KG1 (cell line): ENCODE measurements around the gene MYO5B.

ENCODE experiments used
- DNase-seq: peaks from one replicate; lab custom pipeline; 2025; lab: John Stamatoyannopoulos, UW

Gene MYO5B

DNA sequence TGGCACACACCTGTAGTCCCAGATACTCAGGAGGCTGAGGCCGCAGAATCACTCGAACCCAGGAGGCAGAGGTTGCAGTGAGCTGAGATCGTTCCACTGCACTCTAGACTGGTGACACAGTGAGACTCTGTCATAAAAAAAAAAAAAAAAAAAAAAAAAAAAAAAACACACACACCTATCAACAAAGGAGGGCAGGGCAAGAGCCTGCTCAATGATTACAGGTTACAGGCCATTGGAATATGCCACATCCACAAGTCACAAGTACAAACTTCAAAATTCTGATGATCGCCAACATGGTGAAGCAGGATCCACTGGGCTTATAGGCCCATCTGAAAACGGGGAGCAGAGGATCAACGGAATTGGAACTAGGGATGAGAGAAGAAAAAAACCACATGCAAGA lies 6.3 kb downstream of the MYO5B start:
- DNase-seq: no peak

DNA sequence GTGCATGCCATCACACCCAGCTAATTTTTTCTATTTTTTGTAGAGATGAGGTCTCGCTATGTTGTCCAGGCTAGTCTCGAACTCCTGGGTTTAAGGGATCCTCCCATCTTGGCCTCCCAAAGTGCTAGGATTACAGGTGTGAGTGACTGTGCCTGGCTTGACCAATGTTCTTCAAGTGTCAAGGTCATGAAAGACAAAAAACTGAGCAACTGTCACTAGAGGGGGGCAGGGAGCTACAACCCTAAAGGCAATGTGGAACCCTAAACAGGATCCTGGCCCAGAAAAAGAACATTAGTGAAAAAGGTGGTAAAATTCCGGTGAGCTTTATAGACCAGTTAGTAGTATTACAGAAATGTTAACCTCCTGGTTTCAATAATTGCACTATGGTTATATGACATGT lies 7.3 kb downstream of the MYO5B start:
- DNase-seq: no peak

DNA sequence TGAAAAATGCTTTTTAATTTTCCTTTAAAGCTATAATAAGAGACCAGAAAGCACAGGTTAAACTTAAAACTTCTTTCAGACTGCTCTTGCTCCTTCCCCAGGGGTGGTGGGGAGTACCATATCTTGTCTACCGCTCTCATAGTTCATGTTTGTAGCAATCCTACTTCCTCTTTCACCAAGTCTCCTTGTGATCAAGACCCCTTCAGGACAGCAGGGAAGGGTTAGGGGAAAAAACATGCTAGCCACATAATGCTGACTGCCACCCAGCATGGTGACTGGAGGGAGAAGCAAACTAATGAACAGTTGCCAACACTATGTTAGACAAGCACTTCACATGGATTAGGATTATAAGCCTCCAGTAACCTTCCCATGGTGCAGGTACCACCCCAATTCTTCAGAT lies 8.6 kb downstream of the MYO5B start:
- DNase-seq: no peak

DNA sequence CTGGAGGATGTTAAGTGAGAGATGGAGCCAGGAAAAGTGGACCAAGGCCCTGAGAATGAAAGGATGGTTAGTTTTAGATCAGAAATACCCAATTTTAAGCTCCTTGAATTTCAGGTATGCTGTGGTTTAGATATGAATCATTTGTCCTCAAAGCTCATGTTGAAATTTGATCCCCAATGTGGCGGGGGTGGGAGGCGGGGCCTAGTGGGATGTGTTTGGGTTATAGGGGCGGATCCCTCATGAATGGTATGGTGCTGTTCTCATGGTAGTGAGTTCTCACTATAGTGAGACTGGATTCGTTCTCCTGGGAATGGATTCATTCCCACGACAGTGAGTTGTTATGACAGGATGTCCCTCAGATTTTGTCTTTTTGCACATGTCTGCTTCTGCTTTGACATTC lies 11.4 kb downstream of the MYO5B start:
- no peak for DNase-seq

DNA sequence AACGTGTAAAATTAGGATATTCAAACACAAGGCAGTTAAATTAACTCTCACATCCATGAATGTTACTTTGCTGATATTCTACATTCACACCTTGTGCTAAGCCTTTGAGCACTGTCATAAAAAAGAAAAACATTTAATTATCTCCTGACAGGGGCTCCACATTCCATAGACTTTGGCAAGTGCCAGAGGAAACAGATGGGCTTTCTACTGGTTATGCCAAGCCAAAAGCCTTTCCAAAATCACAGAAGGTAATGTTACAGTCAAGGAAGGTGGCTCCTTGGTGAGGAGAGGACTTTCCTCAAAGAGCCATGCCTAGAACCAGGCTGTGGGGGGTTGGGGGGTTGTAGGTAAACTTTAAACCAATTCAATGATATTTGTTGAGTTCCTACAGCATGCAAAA lies 12.4 kb downstream of the MYO5B start:
- no peak for DNase-seq

DNA sequence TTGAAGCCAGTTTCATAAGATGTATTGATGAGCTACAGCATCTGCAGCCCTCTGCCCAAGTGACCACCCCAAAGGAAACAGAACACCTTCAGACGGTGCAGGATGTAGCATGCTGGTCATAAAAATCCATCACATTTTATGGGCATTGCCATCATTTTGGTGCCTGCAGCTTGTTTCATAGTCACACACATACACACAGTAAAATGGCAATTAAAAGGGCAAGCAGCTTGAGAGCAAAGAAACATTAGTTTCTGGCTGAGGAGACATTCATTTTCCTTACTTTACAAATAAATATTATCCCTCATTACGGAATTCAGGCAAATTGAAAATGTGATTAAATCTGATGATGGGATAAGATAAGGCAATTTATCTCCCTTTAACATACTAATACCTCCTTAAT lies 13.4 kb downstream of the MYO5B start:
- DNase-seq: no peak

DNA sequence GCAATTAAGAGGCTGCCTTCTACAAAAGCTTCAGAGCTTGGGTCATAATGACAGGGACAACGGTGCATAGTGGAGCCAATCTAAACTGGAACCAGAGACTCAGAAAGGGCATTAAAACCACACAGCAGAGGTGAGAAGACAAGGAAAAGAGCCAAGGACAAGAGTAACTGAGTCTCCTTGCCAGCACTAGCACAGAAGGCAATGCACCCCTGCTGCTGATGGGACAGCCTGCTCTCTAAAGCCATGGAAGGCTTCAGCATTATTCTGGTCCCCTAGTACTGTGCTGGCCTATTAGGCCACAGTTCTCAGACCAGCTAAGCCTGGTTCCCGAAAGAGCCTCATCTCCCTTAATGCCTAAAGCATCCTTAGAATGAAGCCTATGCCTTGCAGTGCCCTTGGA lies 15.5 kb downstream of the MYO5B start:
- DNase-seq: no peak

DNA sequence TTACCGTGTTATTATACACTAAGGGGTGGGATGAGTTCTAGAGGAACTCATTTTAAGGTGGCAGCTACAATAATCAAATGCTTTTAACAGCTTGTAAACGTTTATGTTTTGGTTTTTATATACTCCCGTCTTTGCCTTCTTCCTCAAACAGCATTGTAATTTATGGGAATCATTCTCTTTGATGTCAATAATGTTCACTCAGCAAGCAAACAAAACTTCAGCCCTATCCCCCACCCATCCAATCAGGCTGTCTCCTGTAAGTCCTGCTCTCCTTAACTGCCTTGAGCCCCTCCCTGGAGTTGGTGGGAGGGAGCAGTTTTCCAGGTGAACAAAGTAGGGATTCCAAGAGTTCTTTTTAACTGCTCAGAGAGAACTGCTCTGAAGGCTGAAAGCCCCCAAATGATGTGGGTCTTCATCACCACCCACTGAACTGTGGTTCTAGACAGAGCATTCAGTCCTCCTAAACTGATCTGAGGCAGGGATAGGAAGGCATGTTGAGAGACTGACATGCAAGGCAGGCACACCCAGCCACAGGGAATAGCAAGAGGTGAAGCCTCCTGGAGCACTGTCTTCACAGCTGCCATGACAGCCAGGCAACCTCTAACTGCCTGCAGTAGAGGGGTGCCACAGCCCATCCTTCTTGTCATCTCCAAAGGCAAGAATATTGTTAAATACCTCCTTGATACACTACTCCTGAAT lies 17.5 kb downstream of the MYO5B start:
- DNase-seq: no peak

DNA sequence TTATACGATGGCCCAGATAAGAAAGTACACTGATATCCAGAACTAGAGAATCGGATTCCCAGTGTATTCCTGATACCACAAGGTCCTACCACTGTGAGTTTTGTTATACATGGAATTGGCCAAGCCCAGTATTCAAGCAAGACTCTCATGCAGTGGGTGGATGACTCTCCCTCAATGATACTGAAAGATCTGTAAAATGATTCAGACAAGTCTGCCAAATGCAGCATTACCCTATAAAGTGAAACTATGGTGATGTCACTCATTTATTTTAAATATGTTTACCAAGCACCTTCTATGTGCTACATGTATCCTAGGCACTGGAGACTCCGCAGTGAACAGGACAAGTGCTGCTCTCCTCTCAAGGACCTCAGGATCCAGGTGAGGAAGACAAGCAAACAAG lies 22.6 kb downstream of the MYO5B start:
- DNase-seq: no peak

DNA sequence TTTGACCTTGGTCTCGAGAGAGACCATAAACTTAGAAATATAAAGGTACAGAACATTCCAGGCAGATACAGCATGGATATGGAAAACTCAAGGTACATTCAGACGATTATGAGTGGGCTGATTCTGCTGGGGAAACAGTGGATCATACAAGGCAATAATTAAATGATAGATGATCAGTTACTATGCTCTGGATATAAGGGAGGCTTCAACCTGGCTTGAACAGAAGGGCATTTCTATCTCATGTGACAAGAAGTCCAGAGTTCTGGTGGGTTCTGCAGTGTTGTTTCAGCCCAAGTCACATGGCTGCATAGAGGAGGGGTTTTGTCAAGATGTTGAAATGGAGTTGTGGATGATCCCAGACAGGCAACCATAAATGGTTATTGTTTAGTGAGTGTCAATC lies 23.5 kb downstream of the MYO5B start:
- no peak for DNase-seq

DNA sequence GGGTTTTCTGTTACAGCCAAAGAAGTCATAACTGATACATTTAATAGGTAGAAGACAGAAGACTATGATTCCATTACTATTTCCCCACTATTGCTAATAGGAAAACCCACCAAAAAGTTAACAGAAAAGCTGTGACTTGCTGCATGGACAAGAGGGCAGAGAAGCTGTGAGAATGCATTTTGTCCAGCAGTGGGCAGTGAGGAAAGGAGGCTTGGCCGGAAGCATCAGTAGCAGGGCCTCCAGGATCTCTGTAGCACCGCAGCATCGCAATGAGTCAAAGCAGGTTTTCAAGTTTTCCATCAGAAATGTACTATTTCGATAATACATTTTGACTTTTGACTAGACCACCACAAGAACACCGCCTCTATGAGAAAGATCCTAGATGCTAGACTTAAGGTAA lies 24.9 kb downstream of the MYO5B start:
- no peak for DNase-seq

DNA sequence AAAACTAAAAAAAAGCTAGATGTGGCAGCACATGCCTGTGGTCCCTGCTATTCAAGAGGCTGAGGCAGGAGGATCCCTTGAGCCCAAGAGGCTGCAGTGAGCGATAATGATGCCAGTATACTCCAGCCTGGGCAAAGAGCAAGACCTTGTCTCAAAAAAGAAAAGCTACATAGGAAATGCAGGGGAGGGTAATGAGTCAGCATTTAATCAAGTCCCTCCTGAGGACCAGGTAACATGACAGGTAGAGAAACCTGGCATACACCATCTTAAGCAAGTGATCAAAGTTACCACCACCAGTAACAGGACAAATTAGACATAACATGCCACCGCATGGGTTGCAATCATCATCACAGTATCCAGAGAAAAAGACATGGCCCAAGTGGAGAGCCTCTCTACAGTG lies 25.8 kb downstream of the MYO5B start:
- no peak for DNase-seq

DNA sequence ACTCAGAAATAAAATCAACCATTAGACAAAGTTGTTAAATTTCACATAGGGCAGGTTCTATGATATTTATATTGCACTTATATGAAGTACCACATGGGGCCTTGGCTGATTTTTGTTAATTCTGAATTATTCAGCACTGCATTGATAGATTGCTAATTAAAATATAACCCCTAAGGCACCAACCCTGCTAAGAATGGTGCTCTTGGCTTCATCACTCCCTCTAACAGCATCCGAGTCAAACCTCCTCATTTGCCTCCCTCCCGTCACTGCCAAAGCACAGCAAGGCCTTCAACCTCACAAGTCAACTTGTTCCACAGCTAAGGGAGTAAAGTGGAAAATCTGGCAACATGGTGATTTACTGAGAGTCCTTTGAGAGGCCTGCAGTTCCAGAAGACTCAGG lies 27.0 kb downstream of the MYO5B start:
- DNase-seq: no peak

DNA sequence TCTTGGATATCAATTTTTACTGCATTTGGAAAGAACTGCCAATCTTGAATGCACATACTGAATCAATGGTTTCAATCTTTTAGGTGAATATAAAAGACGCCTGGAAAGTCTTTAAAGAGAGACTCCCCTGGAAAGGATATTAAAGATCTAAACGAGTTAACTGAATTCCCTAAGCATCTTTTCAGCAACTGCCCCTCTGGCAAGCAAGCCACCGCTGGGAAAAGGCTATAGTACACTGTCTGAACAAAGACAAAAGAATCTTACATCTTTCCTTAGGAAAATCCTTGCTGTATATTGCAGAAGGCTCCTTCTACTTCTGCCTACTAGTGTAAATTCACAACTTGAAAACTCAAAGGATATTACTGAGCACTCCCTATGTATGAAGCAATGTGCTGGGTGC lies 28.0 kb downstream of the MYO5B start:
- no peak for DNase-seq

DNA sequence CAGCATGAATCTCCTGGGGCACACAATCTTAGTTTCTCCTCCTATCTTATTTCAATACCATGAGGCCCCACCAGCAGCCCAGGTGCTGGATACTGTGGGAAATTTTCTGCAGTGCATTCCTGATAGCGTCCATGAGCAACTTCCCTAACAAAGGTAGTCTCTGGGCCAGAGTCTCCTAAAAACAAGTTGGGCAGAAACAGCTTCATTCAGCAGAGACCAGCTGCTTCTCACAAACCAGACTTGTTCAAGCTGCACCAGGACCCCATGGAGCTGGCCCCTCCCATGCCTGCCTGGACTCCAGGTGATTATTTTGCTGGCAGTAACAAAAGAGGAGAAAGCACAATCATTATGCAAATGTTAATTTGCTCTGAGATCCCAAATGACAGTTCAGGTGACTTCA lies 31.4 kb downstream of the MYO5B start:
- DNase-seq: no peak

DNA sequence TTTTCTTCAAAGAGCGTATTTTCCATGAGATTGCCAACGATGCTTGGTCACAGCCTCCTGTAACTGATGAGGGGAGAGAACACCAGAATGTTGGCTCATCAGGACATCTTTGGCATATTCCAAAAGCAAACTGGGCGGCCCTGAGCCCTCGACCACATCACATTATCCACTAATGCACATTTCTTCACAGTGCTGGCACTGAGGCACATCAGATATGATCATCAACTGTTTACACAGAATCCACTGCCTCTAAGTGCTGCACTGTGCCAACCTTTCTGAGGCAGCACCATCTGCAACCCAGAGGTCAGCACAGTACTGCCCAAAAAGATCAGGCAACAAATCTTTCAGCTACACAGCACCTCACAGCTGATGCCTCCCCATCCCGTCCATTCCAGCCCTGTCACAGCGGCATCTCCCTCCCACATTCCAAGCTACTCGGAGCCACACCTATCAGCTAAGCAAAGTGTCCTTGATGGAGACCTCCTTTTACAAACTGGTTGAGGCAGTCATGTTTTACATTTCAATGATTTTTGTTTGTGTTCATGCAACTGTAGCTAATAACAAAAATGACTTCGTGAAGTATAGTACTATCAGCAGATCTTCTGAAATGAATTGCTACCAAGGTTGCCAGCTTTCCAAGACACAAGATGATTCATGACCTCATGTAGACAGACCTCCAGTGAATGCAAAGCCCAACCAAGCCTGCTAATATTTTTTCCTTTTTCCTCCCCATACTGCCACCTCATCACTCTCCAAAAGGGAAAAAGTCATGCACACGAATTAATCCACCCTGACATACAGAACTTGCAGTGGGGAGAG lies 32.3 kb downstream of the MYO5B start:
- no peak for DNase-seq

DNA sequence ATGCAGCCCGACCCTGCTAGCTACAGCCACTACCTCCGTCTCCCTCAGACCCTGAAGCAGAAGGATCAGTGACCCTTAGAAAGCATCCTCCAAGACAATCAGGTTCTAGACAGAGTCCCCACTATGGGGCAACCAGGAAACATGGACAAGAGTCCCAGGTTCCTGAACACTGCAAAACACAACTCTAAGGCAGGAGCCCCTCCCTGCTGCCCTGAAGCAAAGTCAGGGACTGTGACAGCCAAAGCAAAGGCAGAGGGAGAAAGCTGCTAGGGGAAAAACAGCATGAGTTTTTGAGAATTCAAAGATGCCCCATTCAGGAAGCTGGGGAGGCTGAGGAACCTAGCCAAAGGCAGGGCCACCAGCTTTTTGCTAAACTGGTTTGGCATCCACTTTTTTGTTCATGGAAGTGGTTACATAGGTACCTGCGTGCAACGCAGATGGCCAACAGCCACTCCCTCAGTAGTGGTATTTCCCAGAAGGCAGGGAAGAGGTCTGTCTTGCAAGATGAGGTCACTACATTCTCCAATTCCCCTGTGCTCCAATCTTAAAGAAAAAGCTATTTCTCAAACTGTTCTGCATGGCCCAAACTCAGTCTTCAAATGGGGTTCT lies 33.2 kb downstream of the MYO5B start:
- no peak for DNase-seq

DNA sequence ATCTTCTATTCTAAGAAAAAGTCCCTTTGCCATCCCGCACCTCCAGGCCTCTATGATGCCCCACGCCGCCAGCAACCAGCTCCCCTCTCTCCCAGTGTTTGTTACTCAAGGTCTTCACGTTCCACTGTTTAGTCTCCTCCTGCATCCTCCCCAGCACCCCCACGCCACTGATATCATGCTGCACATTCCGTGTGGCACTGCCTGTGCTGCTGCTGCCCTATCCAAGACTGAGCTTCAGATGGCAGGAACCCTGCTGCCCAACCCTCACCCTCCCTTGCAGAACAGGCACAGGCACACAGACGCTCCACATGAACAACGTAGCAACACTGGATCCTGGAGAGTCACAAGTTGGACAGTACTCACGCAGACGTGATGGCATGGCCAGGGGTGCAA lies 35.3 kb downstream of the MYO5B start:
- DNase-seq: no peak

DNA sequence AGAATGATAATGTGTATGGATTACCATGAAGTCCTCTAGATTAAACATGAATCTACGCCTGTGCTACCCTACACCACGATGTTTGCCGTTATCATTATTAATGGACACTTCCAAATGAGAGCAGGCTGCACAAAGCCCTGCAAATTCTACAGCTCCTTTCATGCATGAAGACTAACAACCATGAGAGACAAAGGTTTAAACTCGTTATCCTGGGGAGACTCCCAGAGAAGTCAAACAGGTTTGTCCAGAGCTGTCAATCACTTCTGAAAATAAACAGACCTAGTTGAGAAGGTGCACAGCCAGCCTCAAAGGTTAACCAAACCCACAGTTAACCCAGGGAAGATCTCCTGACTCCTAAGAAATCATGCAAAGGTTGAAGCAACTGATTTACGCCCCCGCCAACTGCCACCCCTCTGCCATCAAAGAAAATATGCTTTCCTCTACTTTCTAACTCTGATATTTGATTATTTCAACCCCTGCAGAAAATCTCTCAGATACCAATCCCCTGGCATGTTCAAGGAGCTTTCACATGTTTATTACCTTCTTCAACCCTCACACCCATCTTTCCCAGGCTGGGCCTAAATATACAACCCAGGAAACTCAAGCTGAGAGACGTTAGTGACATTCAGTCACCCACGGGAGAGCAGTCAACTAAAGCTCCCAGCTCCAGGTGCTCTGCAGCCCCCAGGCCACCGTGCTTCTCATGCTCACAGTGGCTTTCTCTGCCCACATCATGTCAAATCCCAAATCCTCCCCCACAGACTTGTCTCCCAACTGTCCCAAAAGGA lies 35.9 kb downstream of the MYO5B start:
- DNase-seq: no peak

DNA sequence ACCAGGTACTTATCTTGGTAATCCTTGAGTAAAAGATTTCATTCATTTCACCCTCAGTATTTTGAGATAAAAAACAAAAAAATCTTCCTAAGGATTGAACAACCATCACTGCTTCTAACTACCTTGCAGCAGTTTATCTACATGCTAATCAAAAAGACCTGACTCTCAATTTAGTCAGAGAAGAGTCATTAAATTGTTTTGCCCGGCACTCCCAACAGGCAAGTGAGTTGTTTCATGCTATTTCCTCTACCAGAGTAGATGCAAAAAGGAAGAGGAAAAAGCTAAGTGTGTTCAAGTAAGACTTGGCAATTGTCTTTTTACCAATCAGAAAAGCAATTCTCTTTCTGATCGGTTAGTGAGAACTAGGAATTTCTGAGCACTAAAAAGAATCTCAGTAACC lies 39.5 kb downstream of the MYO5B start:
- no peak for DNase-seq

DNA sequence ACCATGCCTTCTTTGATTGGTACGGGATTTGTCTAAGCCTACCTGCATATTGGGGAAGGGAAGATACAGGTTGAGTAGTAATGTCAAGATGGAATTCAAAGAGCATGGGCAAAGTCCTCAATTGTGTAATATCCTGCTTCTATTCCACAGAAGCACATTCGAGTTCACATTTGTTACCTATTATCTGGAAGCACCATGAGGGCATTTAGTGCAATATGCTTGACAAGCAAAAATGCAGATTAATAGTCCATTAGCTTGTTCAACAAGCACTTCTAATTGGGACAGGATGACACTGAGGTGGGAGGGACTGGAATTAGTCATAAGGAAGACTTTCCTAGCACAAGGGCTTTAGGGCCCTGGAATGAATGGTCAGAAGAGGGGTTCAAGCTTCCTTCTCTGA lies 40.5 kb downstream of the MYO5B start:
- no peak for DNase-seq

DNA sequence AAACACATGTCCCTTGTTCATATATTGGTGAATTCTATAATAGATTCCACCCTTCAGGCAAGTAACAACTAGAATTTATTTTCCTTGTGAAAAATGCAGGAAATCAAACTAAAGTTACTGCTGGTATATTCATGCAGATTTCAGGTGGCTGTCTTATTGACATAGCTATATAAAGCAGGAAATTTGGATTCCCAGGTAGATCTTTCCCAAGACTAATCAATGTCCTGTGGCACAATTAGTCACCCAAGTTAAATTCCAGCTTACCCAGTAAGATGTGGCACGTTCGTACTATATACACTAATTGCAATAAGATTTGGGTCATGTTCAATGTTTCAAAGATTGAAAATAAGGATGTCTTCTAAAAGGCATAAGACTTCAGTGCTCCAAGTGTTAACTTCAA lies 42.0 kb downstream of the MYO5B start:
- DNase-seq: no peak

DNA sequence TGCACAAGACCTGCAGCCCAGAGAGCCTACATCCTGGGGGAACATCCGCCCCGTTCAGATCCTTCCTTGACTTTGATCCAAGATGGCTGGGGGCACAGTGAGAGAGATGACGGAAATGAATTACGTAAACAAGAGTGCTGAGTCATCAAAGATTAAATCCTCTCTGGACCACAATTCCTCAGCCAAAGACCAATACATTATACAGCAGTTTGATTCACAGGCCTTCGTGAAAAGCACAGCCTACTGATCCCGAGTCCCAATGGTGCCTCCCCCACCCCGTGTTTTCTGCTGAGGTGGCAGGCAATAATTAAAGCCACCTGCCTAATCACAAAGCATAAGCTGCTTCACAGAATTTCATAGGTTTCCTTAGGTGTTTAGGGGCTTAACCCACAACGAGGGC lies 43.0 kb downstream of the MYO5B start:
- no peak for DNase-seq
